GM12891 (cell line): ENCODE measurements around the gene CARD14.

Experiments used
- PAX5 ChIP-seq: IDR thresholded peaks from 2 replicates; pipeline ENCODE4 v1.6.1; 2011; ENCODE audit warnings: low read length, moderate library complexity, mild to moderate bottlenecking; ENCODE audit not compliant: insufficient read depth, severe bottlenecking
- POLR2A ChIP-seq: IDR thresholded peaks from 2 replicates; pipeline ENCODE4 v1.6.1; 2011; ENCODE audit warnings: low read depth, low read length, control low read depth
- POLR2AphosphoS5 ChIP-seq: IDR thresholded peaks from 2 replicates; pipeline ENCODE4 v1.6.1; 2011; ENCODE audit warnings: low read depth, low read length, control low read depth
- POU2F2 ChIP-seq: IDR thresholded peaks from 2 replicates; pipeline ENCODE4 v1.6.1; 2011; ENCODE audit warnings: low read depth, mild to moderate bottlenecking, control low read depth, low read length, moderate library complexity
- SPI1 ChIP-seq: IDR thresholded peaks from 2 replicates; pipeline ENCODE4 v1.6.1; 2011; ENCODE audit warnings: low read depth, low read length, control low read depth
- TAF1 ChIP-seq: IDR thresholded peaks from 2 replicates; pipeline ENCODE4 v1.6.1; 2011; ENCODE audit warnings: low read depth, low read length, control low read depth

DNA sequence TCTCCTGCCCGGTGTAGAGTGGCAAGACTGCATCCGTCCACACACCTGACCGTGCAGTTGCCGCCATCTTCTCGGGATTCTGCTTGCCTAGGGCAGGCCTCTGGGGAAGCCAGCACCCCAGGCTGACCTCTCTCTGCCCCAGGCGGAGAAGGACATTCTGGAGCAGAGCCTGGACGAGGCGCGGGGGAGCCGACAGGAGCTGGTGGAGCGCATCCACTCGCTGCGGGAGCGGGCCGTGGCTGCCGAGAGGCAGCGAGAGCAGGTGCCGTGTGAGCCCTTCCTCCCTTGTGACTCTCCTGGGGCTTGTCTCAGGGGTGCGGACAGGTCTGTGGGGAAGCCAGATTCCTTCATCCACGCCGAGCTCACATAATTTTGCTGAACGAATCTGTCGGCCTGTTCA lies 19.8 kb downstream of the CARD14 start:
- TF ChIP-seq TAF1 (no peak), POLR2A (no peak), POLR2AphosphoS5 (no peak), PAX5 (no peak), POU2F2 (no peak), SPI1 (no peak)
